ENCODE measurements around the gene EPN1.
A peak's percentile ranks its signal among the peaks of the same experiment; 100 is the strongest.

The EPN1 gene

DNA sequence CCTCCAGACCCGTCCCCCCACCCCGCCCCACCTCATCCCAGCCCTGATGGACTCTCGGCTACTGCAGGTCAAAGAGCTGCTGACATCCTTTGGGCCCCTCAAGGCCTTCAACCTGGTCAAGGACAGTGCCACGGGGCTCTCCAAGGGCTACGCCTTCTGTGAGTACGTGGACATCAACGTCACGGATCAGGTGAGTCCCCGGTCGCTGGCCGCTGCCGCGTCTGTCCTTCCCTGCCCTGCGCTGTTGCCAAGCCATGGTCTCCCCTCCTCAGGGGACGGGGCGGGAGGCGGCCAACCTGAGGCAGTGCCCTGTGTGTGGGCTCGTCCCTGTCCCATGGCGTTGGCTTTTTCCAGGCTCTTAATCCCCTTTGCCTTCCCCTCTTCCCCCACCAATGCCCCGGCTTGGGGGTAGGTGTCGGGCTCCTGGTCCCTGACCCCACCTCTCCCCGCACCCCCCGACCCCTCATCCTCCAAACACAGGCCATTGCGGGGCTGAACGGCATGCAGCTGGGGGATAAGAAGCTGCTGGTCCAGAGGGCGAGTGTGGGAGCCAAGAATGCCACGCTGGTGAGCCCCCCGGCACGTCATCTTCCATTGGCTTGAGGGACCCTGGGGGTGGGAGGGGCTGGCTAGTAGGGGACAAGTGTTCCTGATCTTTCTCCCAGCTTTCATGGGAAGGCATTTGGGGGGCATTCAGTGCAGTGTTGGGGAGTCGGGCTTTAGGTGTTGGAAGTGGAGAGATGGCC lies 6.2 kb upstream of the EPN1 start:
- TF ChIP-seq NFIC (IDR thresholded peaks at IDR 0.05) (no peak), EGR1 (IDR thresholded peaks at IDR 0.05) (no peak), EP300 (IDR thresholded peaks at IDR 0.05; ENCODE audit: borderline replicate concordance) (no peak), FOXM1 (IDR thresholded peaks at IDR 0.05; ENCODE audit: borderline replicate concordance, low read depth) (no peak), TAF1 (IDR thresholded peaks at IDR 0.05; ENCODE audit: low read depth) (no peak), TEAD4 (IDR thresholded peaks at IDR 0.05) (no peak), RAD21 (IDR thresholded peaks at IDR 0.05; ENCODE audit: low read depth) (no peak), CEBPB (IDR thresholded peaks at IDR 0.05) (no peak), TCF12 (IDR thresholded peaks at IDR 0.05; ENCODE audit: low read depth) (no peak), CREB1 (IDR thresholded peaks at IDR 0.05; ENCODE audit: low read depth) (no peak), ZBTB7A (IDR thresholded peaks at IDR 0.05; ENCODE audit: low read depth) (no peak), YY1 (IDR thresholded peaks at IDR 0.05; ENCODE audit: low read depth) (no peak)
- TF ChIP-seq, protein P1, sequence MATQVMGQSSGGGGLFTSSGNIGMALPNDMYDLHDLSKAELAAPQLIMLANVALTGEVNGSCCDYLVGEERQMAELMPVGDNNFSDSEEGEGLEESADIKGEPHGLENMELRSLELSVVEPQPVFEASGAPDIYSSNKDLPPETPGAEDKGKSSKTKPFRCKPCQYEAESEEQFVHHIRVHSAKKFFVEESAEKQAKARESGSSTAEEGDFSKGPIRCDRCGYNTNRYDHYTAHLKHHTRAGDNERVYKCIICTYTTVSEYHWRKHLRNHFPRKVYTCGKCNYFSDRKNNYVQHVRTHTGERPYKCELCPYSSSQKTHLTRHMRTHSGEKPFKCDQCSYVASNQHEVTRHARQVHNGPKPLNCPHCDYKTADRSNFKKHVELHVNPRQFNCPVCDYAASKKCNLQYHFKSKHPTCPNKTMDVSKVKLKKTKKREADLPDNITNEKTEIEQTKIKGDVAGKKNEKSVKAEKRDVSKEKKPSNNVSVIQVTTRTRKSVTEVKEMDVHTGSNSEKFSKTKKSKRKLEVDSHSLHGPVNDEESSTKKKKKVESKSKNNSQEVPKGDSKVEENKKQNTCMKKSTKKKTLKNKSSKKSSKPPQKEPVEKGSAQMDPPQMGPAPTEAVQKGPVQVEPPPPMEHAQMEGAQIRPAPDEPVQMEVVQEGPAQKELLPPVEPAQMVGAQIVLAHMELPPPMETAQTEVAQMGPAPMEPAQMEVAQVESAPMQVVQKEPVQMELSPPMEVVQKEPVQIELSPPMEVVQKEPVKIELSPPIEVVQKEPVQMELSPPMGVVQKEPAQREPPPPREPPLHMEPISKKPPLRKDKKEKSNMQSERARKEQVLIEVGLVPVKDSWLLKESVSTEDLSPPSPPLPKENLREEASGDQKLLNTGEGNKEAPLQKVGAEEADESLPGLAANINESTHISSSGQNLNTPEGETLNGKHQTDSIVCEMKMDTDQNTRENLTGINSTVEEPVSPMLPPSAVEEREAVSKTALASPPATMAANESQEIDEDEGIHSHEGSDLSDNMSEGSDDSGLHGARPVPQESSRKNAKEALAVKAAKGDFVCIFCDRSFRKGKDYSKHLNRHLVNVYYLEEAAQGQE (IDR thresholded peaks at IDR 0.05; ENCODE audit: low read depth): no peak
- TF ChIP-seq, protein P2, sequence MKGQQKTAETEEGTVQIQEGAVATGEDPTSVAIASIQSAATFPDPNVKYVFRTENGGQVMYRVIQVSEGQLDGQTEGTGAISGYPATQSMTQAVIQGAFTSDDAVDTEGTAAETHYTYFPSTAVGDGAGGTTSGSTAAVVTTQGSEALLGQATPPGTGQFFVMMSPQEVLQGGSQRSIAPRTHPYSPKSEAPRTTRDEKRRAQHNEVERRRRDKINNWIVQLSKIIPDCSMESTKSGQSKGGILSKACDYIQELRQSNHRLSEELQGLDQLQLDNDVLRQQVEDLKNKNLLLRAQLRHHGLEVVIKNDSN (IDR thresholded peaks at IDR 0.05): no peak
- TF ChIP-seq, protein P3, sequence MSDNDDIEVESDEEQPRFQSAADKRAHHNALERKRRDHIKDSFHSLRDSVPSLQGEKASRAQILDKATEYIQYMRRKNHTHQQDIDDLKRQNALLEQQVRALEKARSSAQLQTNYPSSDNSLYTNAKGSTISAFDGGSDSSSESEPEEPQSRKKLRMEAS (IDR thresholded peaks at IDR 0.05): no peak

DNA sequence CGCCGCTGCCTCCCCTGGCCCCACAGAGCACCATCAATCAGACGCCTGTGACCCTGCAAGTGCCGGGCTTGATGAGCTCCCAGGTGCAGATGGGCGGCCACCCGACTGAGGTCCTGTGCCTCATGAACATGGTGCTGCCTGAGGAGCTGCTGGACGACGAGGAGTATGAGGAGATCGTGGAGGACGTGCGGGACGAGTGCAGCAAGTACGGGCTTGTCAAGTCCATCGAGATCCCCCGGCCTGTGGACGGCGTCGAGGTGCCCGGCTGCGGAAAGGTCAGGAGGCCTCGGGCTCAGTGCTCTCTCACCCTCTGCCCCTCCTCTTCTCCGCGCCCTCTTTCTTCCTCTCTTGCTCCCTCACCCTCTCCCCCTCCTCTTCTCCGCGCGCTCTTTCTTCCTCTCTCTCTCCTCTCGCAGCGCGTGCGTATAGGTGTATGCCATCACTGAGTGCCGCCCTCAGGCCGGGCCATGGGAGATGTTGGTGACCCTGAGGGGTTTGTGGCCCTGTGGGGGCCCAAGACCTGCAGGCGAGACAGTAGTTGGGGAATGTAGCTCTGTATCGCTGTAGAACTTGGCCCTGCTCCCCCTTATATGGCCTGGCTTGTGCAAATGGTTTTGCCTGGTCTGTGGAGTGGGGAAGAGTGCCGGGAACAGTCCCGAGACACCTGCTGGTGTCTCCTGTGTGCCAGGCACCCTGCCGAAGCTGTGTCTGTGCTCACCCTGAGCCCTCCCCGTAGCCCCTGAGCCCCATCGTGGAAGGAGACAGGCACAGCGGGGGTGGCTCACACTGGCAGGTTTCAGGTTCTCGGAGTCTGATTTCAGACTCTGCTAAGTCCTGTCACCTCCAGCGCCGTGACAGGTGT lies 5.4 kb upstream of the EPN1 start:
- TF ChIP-seq EP300 (IDR thresholded peaks at IDR 0.05; ENCODE audit: borderline replicate concordance) (no peak), YY1 (IDR thresholded peaks at IDR 0.05; ENCODE audit: low read depth) (no peak), TAF1 (IDR thresholded peaks at IDR 0.05; ENCODE audit: low read depth) (no peak), EGR1 (IDR thresholded peaks at IDR 0.05) (no peak), CREB1 (IDR thresholded peaks at IDR 0.05; ENCODE audit: low read depth) (no peak), TCF12 (IDR thresholded peaks at IDR 0.05; ENCODE audit: low read depth) (no peak; the same call in 1 of the 2 replicates), FOXM1 (IDR thresholded peaks at IDR 0.05; ENCODE audit: borderline replicate concordance, low read depth) (no peak), TEAD4 (IDR thresholded peaks at IDR 0.05) (no peak), NFIC (IDR thresholded peaks at IDR 0.05) (no peak), ZBTB7A (IDR thresholded peaks at IDR 0.05; ENCODE audit: low read depth) (no peak), RAD21 (IDR thresholded peaks at IDR 0.05; ENCODE audit: low read depth) (no peak), CEBPB (IDR thresholded peaks at IDR 0.05) (no peak)
- TF ChIP-seq, protein P3 (IDR thresholded peaks at IDR 0.05): no peak
- TF ChIP-seq, protein P2 (IDR thresholded peaks at IDR 0.05): no peak
- TF ChIP-seq, protein P1 (IDR thresholded peaks at IDR 0.05; ENCODE audit: low read depth): no peak

DNA sequence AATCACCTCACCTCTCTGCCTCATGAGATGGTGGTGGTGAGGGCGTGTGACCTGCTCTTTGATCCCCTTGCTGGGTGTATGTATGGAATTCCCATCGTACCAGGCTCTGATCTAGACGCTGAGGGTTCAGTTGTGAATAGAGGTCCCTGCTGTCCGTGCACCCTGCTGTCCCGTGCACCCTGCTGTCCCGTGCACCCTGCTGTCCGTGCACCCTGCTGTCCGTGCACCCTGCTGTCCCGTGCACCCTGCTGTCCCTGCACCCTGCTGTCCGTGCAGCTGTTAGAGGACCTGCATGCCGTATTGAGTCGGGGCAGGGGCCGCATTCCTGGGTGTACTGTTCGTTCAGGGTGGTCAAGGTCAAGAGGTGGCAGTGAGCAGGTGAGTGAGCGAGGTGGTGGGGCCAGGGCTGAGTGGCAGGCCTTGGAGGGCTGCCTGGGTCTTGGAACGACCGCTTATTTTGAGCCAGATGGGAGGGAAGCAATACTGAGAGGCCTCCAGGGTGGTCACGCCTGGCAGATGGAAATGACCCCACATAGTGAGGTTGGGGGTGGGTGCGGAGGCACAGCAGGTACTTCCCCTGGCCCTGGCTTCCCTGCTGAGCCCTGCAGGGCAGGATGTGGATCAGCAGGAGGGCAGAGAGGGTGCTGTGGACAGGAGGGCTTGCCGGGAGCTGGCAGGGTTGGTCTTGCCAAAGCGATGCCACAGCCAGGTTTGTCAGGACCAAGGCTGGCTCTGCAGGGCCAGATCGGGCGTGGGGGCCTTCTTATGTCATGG lies 4.6 kb upstream of the EPN1 start:
- TF ChIP-seq TEAD4 (IDR thresholded peaks at IDR 0.05): peak; percentile 56
- TF ChIP-seq, protein P1 (IDR thresholded peaks at IDR 0.05; ENCODE audit: low read depth): no peak
- peak; percentile 87 for TF ChIP-seq EP300 (IDR thresholded peaks at IDR 0.05; ENCODE audit: borderline replicate concordance)
- peak; percentile 71 for TF ChIP-seq NFIC (IDR thresholded peaks at IDR 0.05)
- no peak for TF ChIP-seq TAF1 (IDR thresholded peaks at IDR 0.05; ENCODE audit: low read depth)
- 0 out of 2 replicates have a peak, but pooled peaks have one; percentile 21 for TF ChIP-seq YY1 (IDR thresholded peaks at IDR 0.05; ENCODE audit: low read depth)
- no peak for TF ChIP-seq RAD21 (IDR thresholded peaks at IDR 0.05; ENCODE audit: low read depth)
- no peak for TF ChIP-seq CEBPB (IDR thresholded peaks at IDR 0.05)
- TF ChIP-seq, protein P2 (IDR thresholded peaks at IDR 0.05): no peak
- TF ChIP-seq CREB1 (IDR thresholded peaks at IDR 0.05; ENCODE audit: low read depth): no peak
- peak; percentile 37; the same call in 1 of the 2 replicates for TF ChIP-seq ZBTB7A (IDR thresholded peaks at IDR 0.05; ENCODE audit: low read depth)
- TF ChIP-seq, protein P3 (IDR thresholded peaks at IDR 0.05): peak; percentile 29
- TF ChIP-seq EGR1 (IDR thresholded peaks at IDR 0.05): no peak
- peak; percentile 92 for TF ChIP-seq TCF12 (IDR thresholded peaks at IDR 0.05; ENCODE audit: low read depth)
- TF ChIP-seq FOXM1 (IDR thresholded peaks at IDR 0.05; ENCODE audit: borderline replicate concordance, low read depth): 0 out of 2 replicates have a peak, but pooled peaks have one; percentile 43

Data from Ishikawa (cell line).